NOMO-1 treated with DMSO at 0.1 percent for 48 hours (cell line): Measurements from ENCODE around the gene CFAP119.
A peak's percentile ranks its signal among the peaks of the same experiment; 100 is the strongest.
"Not testable (repeated sequence)": the region's sequence is repeated elsewhere in the genome, so short reads cannot be mapped to it uniquely, and the experiment has no call there.

Experiments
- DNase-seq: peaks from one replicate; lab custom pipeline; 2025; ENCODE audit not compliant: unreplicated experiment; lab: John Stamatoyannopoulos, UW

CFAP119 gene

GRCh38 chr16:30761928-30762902 lies at the start of gene CFAP119, which contains the start of gene RNF40:
CFAP119 (minus strand) TSS chr16:30762062; CDS start chr16:30761748, 314 bp downstream.
RNF40 (plus strand) TSS chr16:30762322; CDS start chr16:30762546, 224 bp downstream.
- peak; percentile 98 for DNase-seq

- DNase-seq: not testable (repeated sequence)
These were observed 47.8 kb upstream of the CFAP119 start for GRCh38 chr16:30809675-30810074.

- peak; percentile 29 for DNase-seq
These were observed 47.1 kb upstream of the CFAP119 start for GRCh38 chr16:30808890-30809426.

GRCh38 chr16:30808146-30808545 lies 46.3 kb upstream of the CFAP119 start:
- peak; percentile 77 for DNase-seq

- peak; percentile 56 for DNase-seq
These were observed 43.7 kb upstream of the CFAP119 start for GRCh38 chr16:30805370-30806169.

GRCh38 chr16:30805056-30805369 lies 43.2 kb upstream of the CFAP119 start:
- peak; percentile 24 for DNase-seq

GRCh38 chr16:30802936-30803335 lies 41.1 kb upstream of the CFAP119 start:
- DNase-seq: peak; percentile 2

- no peak for DNase-seq
These were observed 35.9 kb upstream of the CFAP119 start for GRCh38 chr16:30797670-30798309.

GRCh38 chr16:30794634-30795033 lies 32.8 kb upstream of the CFAP119 start:
- DNase-seq: no peak

GRCh38 chr16:30793508-30794069 lies 31.7 kb upstream of the CFAP119 start:
- DNase-seq: no peak

GRCh38 chr16:30787613-30788378 lies 25.9 kb upstream of the CFAP119 start:
- no peak for DNase-seq

GRCh38 chr16:30786936-30787612 lies 25.2 kb upstream of the CFAP119 start, which contains the start of gene ZNF629:
ZNF629 (minus strand) TSS chr16:30787205; CDS start chr16:30784482, 2,723 bp downstream.
- peak; percentile 47 for DNase-seq

GRCh38 chr16:30786115-30786935 lies 24.5 kb upstream of the CFAP119 start:
- peak; percentile 46 for DNase-seq

GRCh38 chr16:30785126-30786106 lies 23.6 kb upstream of the CFAP119 start:
- no peak for DNase-seq

GRCh38 chr16:30784215-30784614 lies 22.4 kb upstream of the CFAP119 start:
- no peak for DNase-seq

GRCh38 chr16:30783280-30784109 lies 21.6 kb upstream of the CFAP119 start:
- DNase-seq: no peak
